GM18868 (cell line): ENCODE measurements around the gene MPDZ.

ENCODE experiments used
- ATAC-seq: cut with Tn5 transposase; IDR thresholded peaks from one replicate; pipeline ENCODE4 v1.9.1; 2021; ENCODE audit warnings: mild to moderate bottlenecking, moderate library complexity; ENCODE audit not compliant: unreplicated experiment

MPDZ gene

DNA sequence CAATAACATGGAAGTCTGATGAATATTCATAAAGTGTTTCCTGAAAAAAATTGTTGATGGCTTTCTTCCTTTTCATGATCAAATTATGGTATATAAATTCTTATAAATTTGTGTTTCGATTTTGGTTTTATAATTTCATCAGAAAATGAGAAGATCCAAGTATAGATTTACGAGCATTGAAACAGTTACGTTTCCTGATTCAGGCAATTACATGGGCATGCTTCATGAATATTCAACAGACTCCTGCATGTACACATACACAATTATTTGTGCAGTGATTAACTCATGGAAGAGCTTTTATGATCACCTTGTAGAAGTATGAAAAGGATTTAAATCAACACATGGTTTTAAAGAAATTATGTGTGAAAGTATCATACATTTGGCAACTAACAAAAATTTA is 136.7 kb downstream of the MPDZ start:
- no peak for ATAC-seq

DNA sequence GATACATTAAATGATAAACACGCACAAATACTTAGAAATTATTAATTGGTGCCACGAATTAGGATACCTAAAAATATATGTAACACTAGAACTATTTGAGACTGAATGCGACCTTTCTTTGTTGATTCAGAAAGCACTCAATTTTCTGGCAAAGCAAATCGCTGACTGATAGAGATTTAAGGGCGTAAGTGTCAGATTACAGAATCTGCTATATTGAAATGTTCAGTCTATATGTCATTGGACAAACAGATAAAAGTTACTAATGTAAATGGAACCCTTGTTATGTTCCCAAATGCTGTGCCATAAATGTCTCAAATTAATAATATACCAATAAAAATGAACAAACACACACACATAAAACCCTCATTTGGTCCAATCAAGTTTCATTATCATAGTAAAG is 137.9 kb downstream of the MPDZ start:
- ATAC-seq: no peak

DNA sequence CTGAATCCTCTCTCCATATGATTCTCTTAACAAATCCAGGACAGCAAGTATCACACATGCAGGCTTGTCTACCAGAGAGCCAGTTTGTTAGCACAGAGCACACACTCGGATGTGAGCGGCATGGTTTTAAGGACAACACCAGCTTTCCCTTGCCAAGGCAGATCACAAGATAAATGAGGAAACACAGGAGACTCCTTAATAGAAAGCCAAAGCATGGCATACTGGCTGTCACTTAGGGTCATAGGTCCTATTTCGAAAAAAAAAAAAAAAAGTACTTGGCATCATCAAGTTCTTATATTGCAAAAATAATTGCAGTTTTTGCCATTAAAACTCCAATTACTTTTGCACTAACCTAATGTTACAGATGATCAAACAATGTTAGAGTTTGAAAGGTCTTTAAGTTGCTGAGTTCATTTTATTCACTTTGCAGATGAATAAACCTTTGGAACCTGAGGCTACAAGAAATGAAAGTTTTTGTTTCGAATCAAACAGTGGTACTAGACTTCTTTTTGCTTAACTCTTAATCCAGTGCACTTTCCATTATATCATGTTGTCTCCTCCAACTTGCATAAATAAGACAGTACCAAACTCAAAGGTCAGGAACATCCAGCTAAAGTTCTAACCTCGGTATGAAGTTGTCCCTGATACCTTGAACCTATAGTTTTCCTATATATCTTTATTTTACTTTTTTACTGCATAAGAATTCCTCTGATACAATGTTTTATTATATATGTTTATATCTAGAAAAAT is 138.5 kb downstream of the MPDZ start:
- no peak for ATAC-seq

DNA sequence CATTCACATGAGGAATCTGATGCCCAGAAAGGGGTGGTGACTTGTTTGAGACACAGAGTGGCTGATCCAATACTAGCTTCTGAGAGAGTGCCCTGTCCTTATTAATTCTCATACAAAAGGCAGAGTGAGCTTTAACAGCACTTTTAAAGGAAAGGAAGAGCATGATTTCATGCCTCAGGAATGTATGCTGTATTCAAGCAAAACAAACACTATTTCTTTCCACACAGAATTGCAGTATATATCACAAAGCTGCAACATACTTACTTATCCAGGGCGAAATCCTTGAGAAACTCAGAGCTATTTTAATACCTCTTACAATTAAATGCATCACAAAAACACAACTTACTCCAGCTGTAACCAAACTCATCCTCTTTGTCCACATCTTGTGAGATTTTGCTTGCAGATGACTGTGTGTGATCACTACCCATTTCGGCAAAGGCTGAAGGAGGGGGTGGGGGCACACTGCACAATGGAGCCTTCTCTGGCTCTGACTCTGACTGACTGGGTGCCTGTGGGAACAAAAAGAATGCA is 139.8 kb downstream of the MPDZ start:
- no peak for ATAC-seq

DNA sequence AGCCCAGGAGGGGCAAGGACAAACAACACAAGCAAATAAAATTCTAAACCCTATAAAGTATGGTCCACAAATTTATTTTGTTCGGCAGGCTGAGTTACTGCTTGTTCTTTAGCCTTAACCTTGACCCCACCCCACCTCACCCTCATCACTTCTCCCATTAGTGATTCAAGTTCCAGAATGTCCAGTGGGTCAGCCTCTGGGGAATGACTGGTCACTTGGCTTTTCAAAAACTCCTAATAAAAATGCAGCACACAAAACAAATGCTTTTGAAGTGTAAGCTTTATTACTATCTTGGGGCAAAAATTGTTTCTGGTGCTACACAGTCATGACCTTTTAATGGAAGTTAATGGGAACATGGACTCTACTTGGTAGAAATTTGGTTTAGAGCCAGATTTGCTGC is 142.1 kb downstream of the MPDZ start:
- no peak for ATAC-seq

DNA sequence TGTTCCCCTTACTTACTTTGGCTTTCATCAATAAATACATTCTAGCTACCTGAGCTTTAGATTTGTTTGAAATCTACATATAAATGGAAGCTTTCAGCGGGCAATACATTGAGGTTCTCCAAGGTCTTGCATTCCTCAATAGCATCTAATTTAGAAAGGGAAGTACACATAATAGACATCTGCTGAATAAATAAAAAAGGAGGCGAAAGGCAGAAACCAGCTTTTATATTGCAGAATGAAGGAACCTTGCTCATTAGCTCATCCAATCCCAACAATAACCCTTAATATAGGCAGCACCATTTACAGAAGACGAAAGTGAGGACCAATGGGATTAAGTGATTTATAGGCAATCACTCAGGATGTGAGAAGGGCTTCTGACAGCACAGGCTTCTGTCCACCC is 147.5 kb downstream of the MPDZ start:
- ATAC-seq: no peak

DNA sequence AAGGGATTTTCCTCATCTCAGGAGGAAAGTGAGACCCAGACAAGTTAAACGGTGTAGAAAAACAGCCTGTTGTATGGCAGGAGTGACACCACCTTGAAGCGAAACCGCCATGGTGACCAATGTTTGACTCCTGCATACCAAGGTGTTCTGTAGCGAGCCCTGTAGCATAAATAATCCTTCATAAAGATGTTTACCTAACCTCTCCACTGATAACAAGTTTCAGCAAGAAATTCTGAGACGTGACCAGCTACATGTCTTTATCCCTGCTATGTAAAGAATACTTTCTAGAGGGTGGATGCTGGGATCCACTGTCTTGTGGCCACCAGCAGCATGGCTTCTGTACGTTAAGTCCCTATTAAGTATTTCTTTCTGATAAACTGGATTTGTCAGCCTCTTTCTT is 148.1 kb downstream of the MPDZ start:
- no peak for ATAC-seq

DNA sequence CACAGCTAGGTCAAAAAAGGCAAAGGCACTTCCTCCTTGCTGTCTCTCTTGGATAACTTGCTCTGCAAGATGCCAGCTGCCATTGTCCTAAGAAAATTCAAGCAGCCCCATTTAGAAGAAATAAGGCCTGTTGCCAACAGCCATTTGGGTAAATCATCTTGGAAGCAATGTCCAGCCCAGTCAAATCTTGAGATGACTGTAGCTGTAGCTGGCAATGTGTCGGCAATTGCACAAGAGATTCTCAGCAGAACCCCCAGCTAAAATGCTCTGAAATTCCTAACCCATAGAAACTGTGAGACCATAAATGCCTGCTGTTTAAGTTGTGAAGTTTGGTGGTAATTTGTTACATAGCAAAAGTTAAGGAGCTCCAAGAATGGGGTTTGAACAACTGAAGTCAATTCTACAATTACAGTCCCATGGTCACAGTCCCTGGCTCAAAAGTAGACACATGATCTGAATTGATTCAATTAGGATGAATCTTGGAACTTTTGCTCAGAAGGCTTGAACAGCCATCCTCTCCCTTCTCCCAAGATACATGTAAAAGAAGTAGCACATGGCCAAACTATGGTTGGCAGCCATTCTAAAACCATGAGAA is 151.1 kb downstream of the MPDZ start:
- ATAC-seq: no peak

DNA sequence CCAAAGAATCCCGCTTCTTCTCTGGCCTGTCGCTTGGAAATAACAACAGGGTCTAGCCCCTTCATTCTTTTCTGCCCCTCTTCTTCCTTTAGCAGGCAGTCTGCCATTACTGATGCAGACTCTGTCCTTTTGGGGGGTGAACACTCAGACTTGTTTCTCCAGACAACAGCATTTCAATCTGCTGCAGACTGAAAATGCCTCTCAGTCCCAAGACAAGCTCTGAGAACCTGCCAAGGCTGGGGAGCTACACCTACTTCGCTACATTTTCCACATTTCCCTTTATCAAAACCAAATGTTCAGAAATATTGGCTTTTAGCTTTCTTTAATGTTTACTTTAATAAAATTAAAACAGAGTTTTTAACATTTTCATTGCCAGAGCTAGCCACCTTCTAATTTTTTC is 152.4 kb downstream of the MPDZ start:
- ATAC-seq: no peak

DNA sequence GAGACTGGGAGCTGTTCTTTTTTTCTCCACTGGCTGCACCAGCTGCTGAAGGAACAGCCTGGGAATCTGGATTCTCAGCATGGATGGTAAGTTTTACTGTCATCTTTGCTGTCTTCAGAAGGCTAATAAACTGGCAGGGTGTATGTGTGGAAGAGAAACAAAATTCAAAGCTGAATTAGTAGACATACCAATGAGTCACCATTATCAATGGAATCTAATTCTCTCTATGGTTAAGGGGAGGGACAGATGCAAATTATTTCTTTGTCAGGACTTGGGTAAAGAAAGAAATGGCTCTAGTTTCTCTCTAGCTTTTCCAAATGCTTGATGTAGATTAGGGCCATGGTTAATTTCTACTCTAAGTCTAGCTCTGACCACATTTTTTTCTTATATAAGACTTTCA is 154.2 kb downstream of the MPDZ start:
- ATAC-seq: no peak

DNA sequence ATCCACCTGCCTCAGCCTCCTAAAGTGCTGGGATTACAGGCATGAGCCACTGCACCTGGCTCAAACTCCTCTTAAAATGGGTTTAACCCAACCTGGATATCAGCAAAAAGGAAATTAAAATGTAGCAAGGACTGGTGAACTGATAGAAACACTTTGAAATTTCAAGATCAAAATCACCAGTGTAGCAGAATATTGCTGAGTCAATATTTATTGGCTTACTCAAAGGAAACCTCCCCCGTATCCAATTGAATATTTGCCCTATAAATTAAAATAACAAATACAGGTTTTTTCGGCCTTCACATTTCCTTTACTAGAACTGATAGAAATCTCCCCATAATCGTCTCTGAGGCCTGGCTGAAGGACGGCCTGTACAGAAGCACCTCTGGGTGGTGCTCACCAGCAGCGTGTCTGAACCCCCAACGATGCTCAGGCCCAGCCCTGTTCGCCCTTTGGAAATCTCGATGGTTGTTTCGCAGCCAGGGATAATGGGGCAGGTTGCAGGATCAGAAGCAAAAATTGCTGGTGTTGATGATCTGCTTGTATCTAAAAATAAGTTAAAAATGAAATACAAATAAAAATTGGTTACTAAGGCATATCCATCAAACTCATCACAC is 156.6 kb downstream of the MPDZ start:
- ATAC-seq: no peak

DNA sequence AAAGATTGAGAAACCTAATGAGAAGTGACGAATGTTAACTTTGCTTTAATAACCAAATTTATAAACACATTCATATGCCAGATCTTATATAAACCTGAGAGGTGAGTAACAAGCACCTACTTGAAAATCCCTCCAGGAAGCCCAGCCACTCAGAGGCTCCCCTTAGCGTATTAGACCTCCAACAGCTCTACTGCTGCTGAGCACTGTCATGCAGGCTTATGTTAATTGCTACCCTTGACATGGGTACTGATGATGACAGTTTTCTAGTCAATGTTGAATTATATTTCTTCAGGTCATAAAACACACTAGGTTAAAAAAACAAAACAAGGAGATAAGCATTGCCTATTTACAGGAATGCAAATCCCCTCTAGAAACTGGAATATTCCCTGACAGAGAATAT is 161.2 kb downstream of the MPDZ start:
- ATAC-seq: no peak

DNA sequence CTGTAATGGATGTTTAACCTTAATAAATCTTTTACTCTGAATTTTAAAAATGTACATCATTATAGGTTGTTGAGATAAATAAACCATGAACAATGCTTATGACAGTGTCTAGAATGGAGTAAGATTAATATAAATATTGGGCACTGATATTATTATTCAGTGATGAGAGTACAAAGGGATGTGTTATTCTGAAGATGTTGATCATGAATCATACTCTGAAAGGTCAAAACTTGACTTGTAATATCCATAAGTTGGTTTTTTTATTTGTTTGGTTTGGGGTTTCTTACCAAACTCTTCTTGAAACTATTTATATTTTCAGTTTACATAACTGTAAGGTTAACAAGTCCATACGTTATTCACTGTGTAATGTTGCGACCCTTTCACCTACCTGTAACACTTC is 163.2 kb downstream of the MPDZ start:
- no peak for ATAC-seq

DNA sequence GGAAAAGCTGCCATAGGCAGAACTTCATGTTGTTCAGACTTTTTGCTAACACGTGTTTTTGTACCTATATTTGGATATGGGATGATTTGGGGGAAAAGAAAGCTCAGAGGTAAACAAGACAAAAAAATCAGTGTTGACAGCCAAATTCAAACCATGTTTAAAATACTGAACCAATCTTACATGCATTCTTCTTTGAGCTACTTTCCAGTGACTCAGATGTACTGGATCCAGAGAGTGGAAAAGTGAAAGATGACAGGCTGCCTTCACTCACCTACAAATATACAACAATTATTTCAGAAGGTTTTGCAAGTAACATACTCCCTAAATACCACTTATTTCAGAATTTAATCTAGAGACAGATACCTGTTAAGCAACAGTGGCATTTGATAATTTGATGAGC is 165.7 kb downstream of the MPDZ start:
- no peak for ATAC-seq

DNA sequence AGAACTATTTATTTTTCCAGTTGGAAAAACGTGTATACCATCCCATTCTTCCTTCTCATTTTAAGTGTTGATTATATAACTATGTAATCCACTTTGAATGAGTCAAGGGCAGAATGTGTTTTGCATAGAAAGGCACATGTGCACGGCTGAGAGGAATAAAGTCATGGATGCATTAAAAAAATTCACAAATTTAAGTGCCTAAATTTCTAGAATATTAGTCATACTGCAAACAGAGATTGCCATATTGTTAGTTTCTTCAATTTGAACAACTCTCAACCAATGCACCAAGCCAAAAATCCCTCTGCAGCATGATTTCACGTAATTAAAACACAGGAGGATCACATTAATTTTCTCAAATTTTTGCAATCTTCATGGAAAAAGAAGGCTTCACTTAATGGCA is 166.3 kb downstream of the MPDZ start:
- no peak for ATAC-seq

DNA sequence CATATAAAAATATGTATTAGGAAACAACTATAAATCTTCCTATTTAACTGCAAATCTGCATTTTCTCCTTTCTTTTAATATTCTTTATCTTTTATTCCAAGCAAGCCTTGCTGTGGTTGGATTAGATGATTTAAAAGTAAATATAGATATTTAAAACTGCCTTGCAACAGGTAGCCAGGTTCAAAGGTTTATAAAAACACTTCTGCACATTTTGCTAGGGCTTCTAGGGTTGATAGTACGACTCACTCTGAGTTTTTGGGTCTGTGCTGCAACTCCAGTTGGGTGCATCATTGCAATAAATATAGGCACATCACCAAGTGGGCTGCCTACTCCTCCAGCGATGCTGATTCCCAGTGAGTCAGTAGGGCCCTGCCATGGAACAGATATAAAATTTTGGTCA is 167.7 kb downstream of the MPDZ start:
- no peak for ATAC-seq

DNA sequence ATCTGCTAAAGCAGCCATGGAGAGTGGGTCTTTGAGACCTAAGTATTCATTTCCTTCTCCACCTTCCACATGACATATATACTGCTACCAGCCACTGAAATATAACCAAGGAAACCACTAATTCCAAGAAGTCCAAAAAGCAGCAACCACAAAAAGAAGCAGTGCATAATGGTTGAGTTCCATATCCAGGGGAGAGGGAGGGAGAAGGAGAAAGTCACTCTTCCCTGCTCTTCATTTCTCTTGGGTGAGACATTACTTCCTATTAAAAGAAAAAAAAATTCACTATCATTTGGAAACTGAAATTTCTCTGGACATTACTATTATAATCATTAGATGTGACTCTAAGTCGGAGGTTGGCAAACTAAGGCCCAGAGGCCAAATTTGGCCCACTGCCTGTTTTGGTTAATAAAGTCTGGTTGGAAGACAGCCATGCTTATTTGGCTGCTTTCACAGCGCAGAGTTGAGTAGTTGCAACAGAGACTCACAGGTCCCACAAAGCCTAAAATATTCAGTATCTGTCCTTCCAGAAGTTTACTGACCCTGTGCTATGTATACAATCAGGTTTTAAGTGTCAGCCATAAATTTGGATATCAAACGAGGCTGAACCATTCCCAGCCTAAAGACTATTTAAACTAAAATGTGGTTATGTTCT is 168.6 kb downstream of the MPDZ start:
- ATAC-seq: no peak

DNA sequence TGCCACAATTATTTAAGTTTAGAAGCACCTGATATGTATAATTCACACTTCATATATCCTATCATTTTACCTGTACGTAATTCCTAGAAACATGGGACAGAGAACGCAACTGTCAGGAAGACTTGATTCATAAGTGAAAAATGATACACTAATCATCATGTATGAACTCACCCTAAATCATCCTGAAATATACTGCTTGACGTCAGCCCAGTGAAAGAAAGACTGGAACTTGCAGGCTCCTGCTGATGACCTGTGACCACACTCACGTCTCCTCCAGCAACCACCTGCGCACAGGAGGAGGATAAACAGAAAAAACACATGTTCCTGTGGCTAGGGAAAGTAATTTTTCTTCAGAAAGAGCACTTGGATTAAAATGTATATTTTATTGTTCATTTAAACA is 169.7 kb downstream of the MPDZ start:
- no peak for ATAC-seq

DNA sequence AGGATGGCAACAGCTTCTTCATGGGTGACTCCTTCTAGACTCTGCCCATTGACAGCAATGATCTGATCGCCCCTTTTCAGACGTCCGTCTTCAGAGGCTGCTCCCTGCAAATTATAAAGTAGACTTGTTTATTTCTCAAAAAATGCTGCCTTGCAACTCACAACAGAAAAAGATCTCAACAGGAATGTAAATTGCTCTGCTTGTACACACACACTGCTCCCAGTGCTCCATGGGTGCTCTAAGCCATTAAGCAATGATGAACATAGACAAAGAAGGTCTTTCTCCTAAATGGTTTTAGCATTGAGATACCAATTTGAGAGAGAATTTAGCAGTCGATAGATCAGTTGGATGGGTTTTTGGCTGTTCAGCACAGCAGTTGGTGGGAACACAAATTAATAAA is 172.5 kb downstream of the MPDZ start:
- ATAC-seq: no peak

DNA sequence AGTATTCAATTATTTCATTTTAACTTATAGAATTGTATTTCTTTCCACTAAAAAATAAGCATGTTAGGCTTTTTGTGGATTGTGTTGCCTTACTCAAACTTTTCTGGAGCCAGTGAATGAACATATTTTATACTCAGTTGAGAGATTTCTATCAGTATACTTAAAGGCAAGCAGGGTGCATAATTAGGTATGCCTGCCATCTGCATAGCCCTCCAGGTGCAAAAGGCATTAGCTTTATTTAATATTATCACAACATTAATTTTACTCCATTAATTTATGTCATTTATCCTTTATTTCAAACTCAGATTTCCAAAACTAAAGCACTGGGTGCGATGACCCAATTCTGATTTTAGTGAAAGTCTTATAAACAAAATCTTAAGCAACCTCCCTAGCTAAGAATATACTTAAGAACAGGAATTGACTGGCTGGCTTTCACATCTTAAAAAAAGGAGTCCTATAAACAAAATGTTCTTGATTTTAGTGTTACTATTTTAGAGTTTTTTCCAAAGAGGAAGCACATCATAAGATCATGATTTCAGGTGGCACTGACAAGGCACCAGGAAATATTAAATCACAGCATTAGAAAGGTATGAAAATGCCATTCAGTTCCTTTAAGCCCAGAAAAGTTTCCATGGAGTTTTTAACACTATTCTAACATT is 178.4 kb downstream of the MPDZ start:
- ATAC-seq: no peak

DNA sequence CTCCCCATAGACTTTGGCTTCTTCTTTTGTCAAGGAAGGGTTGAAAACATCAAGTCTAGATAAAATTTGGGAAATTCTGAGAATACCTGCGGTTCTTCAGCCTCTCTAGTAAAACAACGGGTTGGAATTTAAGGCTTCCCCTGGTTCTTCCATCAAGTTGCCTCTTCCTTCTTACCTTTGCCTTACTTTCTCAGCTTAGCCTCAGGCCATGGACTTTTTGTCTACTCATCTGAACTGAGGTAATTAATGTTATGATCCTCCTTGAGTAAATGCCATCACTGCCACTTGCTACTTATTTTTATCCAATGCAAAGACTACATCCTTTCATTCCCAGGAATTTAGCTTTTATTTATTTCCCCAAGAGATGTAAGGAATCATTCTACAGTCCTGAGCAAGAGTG is 184.4 kb downstream of the MPDZ start:
- no peak for ATAC-seq
